GM18507 (cell line): ENCODE results near the gene GAREM1.
"Not testable (repeated sequence)": the region's sequence is repeated elsewhere in the genome, so short reads cannot be mapped to it uniquely, and the experiment has no call there.

ENCODE experiments used
- DNase-seq: peaks from one replicate; pipeline ENCODE4 v3.0.0; 2011; ENCODE audit warnings: low read depth; ENCODE audit not compliant: insufficient read length; ENCODE audit errors: extremely low spot score
- FAIRE-seq: peaks from 2 replicates; lab custom pipeline; 2011; peaks lifted over from hg19 to GRCh38; lab: Jason Lieb, UNC

The GAREM1 gene

DNA sequence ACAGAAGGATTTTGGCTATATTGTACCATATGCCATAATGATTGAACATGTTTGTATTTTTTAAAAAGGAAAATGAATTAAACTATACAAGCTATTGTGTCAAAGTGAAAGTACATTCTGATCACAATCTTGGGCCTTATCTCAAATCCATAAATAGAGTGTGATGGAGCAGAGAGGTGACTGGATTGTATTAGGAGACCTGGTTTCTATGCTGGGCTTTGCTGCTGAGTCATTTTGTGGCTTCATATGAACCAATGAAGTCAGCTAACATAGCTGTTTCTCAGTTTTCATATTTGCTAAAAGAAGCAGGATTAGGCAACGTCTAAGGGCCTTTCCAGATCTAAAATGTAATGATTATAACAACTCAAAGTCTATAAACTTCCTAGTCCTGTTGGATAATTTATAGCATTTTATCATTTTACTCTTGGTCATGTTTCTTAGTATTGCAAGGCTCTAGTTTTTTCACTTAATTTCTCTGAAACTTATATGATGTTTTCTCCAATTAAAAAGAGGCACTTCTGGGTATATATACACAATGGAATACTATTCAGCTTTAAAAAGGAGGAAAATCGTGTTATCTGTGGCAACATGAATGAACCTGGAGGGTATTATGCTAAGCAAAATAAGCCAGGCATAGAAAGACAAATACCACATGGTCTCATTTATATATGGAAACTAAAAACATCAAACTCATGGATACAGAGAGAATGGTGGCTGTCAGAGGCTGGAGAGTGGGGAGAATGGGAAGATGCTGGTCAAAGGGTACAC lies 168.5 kb downstream of the GAREM1 start:
- no peak for DNase-seq
- FAIRE-seq, result peak; percentile 39

GRCh38 chr18:32301361-32301760 lies 169.3 kb downstream of the GAREM1 start:
- DNase-seq (no peak), FAIRE-seq (no peak)

GRCh38 chr18:32300914-32301313 lies 169.8 kb downstream of the GAREM1 start:
- no peak for DNase-seq
- FAIRE-seq, result no peak

DNA sequence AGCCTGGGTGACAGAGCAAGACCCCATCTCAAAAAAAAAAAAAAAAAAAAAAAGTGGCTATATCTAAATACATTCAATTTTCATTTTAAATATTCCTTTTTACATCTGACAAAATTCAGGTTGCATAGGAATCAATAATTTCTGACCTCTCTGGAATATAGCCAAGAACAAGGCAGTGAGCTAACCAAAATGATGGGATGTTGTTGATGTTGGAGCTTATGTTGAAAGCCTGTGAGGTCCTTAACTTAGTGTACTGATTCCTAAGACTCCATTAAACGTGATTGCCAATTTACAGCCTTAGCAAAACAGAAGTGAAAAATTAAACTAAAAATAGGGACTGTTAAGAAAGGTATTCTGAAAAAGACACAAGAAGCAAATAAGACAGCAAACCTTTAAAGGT lies 171.2 kb downstream of the GAREM1 start:
- no peak for FAIRE-seq

DNA sequence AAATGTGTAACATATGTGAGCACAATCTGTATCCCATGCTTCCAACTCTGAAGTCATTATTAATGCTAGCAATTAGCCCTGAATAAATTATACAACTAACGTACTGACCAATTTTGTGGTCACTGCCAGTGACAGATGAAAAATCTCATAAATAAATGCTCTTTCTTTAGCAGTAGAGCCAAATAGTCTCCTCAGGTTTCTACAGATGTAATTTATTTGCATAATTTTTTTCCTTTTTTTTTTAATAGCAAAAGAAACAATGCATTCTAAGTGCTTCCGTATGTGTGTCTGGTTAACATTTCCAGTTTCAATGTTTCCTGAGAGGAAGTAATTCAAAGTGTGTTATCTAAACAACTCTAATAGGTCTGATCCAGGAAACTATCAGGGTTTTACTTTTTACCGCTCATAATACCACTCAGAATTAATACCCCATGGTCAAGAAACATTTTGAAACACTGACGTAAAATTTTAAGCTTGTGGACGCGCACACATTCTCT lies 172.5 kb downstream of the GAREM1 start:
- DNase-seq (no peak), FAIRE-seq (peak; percentile 26)

More for the DNA sequence above, 171.2 kb downstream of the GAREM1 start:
- DNase-seq, result no peak

DNA sequence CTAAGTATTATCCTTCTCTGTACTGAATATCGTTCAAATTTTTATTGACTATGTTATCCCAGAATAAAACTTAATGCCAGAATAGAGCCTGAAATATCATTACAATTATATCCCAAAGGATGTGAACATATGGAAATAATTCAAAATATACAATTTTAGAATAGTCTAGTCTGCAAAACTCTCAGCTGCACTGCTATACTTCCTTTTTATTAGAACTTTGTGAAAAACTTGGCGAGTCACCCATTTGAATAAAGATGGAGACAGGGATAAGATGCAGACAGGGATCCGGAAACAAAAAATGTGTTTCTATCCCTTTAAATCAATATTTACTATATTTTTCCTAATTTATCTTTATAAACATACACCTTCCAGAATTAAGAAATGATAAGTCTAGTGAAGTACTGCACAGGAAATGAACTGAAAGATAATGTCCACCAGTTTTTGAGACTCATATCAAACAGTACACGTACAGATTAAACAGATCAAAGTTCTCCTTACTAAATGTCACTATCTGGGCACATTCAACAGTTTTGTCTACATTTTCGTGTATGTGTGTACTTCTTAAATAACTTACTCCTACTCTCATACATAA lies 173.0 kb downstream of the GAREM1 start:
- FAIRE-seq, result no peak
- no peak for DNase-seq

- no peak for FAIRE-seq
Observed at GRCh38 chr18:32296851-32297250, 173.8 kb downstream of the GAREM1 start.

DNA sequence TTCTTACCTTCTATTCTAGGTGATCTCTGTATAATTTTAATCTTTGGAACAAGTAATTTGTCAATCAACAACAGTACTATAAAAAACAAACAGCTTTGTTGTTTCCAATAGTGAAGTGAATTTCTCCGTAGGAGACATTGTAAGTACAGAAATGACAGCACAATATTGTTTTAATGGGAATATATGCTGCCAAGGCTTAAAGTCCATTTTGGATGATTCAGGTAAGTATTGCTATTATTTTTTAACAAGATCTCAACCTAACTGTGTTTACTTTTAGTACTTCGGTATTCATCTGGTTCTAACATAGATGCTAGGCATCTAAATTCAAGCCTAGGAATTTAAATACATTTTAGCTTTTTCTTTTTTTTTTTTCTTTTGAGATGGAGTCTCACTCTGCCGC lies 175.1 kb downstream of the GAREM1 start:
- FAIRE-seq (no peak), DNase-seq (no peak)

More at GRCh38 chr18:32296851-32297250, 173.8 kb downstream of the GAREM1 start:
- DNase-seq, result no peak

GRCh38 chr18:32293107-32293506 lies 177.6 kb downstream of the GAREM1 start:
- no peak for DNase-seq
- FAIRE-seq, result no peak

- DNase-seq, FAIRE-seq: not testable (repeated sequence)
Observed at GRCh38 chr18:32291623-32292022, 179.1 kb downstream of the GAREM1 start.

GRCh38 chr18:32290810-32291209 lies 179.9 kb downstream of the GAREM1 start:
- FAIRE-seq (no peak), DNase-seq (no peak)

DNA sequence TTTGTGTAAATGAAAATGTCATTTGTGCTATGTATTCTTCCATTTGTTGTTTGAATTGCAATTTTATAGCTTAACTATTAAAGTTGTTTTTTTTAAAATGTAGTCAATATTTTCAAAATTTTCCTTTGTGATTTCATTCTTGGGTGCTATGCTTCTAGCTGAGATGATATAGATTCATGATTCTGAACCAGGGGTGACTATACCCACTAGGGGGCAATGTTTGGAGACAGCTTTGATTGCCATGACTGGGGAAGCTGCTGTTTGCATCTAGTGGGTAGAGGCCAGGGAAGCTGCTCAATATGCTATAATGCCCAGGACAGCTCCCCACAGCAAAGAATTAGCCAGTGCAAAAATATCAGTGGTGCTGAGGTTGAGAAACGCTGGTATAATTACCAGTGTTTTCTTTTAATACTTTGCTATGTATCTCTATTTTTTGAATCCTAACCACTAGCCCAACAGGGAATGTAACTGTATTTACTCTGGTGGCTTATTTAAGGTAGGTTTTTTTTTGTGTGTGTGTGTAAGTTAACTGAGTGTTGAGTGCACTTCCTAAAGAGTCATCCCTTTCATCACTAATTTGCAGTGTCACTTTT lies 181.1 kb downstream of the GAREM1 start:
- no peak for DNase-seq
- FAIRE-seq, result peak; percentile 69

DNA sequence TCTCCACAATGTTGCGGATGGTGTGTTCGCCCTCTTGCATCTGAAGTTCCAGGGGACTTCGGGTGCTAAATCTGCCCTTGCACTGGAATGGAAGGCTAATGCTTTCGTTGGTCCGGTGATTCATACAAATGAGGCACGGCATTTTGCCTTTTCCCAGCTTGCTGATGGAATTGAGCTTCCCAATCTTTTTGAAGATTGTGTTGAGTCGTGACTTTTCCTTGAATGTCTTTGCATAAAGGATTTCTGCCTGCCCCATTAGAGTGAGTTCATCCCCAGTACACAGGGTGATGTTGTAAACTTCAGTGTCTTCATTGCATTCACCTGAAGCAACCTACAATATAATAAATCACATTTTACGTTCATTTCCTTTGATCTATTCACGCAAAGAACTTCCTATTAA lies 182.8 kb downstream of the GAREM1 start:
- DNase-seq (no peak), FAIRE-seq (no peak)

DNA sequence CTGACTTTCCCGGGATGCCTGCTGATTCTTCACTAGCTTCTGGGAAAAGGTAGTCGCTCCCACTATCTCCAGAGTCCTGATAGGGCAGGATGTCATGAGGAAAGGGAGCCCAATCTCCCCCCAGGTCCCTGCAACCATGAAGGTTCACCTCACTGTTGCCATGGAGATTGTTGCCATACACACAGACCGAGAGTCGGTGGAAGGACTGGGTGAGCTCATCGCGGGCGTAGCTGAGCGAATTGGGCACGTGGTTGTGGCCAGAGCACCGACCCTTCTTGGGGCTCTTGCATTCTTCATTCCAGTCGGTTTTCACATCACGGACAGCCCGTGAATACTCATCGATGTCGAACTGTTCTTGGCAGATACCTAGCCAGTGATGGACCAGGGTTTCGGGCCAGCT lies 183.4 kb downstream of the GAREM1 start:
- DNase-seq (no peak), FAIRE-seq (no peak)

DNA sequence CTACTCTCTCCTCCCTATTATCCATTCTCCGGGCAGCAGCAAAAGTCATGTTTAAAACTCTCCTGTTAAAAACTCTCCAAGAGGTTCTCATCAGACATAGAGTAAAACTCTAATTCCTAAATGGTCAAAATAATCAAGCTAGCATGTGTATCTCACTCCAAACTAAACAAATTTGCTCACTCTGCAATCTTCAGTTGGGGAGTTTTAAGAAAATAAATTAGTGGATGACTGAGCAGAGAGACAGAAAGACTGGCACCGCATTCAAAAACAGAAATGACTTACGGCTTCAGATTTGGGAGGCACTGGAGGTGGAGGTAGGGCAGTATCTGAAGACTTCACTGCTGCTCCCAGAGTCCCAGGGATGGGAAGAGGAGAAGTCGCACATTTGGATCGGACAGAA lies 183.9 kb downstream of the GAREM1 start:
- DNase-seq (no peak), FAIRE-seq (no peak)

- no peak for FAIRE-seq
- no peak for DNase-seq
Observed at GRCh38 chr18:32284284-32284683, 186.4 kb downstream of the GAREM1 start.

DNA sequence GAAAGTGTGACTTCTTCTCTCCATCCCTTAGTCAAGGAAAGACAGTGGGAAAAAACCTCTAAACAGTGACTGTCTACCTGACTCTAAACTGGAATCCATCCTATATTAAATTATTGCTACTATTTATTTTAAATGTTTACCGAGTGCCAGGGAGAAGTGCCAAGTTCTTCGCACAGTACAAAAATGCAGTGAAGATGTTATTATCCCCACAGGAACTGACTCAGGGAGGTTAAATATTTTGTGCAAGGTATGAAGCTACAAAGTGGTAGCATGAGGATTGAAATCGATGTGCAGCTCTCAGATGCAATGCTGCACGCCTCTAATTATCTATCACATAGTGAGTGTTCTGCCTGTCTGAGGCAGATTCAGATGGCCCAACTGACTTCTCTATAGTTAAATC lies 189.8 kb downstream of the GAREM1 start:
- DNase-seq (no peak), FAIRE-seq (no peak)

DNA sequence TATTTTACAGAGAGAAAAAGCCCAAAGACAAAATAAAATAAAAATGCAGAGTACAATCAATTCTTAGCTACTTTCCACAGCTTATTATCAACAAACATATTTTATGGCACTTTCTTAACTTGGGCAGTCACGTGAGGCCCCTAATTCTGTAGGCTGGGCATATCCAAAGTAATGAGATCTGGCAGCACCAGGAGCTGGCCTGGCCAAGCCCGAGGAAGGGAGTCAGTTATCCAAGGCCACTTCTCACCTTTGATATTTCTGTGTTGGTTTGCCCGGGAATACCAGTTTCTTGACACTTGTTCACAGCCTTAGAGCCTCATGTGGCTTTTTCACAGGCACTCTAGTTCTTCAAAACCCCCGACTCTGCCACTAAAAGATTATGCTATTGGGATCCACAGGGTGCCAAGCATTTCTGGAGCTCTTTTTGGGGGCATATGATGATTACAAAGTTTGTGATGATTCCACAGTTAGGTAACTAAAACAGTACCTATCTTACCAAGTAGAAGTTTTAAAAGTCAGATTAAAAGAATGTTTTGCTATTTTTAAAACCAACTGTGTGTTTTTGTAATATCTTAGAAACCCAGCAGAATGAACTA lies 190.4 kb downstream of the GAREM1 start:
- no peak for DNase-seq
- FAIRE-seq, result no peak

DNA sequence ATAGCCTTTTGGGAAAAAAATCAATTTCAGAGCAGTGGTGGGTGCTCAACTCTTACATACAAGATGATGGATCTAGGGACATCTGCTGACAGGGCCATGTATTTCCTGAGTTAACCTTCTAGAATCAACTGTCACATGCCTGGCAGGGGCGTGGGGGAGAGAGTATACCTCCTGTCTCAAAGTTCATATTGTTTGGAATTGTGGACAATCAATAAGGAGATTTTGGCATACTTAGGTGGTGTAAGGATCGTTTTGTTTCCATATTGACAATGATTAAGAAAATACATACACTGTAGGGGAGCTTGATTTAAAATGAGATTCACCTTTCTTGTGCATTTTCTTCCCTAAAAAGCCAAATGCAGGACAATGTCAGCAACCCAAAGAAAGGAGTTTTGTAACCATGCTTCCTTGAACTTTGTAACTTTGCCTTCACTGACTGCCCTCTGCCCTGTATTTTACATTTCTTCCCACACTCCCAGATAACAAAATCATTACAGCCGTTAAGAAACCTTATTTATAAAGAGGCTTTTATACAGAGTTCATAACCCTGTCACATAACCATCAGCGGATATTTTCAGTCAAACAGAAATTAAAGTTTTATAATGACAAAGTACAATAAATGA lies 192.4 kb downstream of the GAREM1 start:
- DNase-seq (no peak), FAIRE-seq (no peak)

DNA sequence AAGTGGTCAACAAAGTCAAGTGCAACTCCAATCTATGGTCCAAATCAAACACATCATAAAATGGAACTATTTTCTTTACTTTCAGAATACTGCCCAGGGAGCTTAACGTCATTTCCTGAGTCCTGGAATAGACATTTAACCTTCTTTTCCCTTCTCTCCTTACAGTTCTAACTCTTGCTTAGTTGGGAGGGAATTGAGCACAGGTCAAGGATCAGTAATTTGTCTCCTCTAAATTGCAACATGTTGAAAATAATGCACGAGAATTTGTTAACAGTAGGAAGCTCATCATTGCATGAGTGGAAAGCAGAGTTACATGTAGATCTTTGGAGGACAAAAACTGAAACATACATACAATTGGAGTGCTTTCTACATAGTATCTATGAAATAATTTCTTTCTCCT lies 193.1 kb downstream of the GAREM1 start:
- no peak for FAIRE-seq
- no peak for DNase-seq
